HuH-7.5 (cell line): ENCODE measurements around the gene LRRC45.
"Not testable (repeated sequence)": the region's sequence is repeated elsewhere in the genome, so short reads cannot be mapped to it uniquely, and the experiment has no call there.

Source experiments
- DNase-seq: peaks from one replicate; pipeline ENCODE4 v3.0.0; 2011; ENCODE audit warnings: low spot score

LRRC45 gene

DNA sequence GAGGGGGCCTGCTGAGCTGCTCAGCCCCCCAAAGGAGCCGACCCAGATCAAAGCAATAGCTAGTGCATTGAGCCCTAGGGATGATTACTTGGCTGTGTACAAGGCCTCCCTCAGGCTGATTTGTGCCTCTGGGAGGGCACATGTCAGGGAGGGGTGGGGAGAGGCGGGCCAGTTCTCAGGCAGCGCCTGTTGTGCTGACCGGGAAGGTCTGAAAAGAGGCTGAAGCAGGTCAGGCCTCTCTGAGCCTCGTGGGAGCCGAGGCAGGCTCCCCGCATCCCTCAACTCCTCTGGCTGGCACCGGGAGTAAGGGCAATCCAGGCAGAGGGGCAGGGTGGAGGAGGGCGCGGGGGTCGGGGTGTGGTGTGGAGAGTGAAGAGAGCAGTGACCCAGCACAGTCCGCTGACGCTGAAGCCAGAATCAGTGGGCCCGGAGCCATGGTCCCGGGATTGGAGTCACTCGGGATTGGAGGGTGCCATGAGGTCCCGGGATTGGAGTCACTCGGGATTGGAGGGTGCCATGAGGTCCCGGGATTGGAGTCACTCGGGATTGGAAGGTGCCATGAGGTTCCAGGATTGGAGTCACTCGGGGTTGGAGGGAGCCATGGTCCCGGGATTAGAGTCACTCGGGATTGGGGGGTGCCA lies 11.4 kb downstream of the LRRC45 start:
- DNase-seq: no peak

DNA sequence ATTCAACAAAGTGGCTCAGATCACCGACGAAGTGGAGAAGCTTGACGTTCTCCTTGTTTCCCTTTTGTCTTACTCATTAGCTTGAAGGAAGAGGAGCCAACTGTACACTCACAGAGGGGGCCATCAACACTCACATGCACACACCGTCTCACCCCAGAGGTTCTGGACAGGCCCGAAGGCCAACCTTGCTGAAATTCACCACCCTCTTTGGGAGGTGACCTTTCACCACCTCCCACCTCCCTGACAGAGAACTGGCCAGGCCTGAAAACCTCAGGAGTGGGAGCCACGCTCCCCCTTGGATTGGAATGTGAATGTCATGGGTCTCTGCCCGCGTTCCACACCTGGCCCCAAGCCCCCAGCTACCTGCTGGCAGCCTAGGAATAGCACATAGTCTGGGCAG lies 12.4 kb downstream of the LRRC45 start:
- no peak for DNase-seq

DNA sequence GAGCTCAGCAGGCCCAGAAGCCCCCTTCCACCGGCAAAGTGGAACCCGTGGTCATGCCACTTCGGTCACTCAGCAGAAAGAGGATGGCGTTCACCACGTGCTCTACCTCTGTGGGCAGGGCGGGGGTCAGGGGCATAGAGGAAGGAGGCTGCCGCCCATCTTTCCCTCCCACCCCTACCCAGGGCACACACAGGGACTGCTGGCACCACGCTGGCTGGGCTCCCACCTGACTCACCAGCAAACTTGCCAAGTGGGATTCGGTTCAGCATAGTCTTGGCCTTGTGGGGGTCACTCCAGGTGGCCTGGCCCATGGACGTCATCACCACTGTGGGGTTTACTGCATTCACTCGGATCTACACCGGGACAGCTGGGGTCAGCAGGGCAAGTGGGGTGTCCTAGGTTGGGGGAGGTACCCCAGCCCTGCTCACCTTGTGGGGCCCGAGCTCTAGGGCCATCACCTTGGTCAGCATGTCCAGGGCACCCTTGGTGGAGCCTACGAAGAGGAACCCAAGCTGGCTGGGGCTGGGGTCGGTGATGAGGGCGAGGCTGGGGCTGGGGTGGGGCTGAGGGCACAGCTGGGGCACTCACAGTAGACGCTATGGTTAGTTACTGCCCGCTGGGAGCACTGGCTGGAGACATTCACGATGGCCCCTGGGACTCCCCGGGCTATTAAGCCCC lies 13.0 kb downstream of the LRRC45 start:
- DNase-seq: no peak

DNA sequence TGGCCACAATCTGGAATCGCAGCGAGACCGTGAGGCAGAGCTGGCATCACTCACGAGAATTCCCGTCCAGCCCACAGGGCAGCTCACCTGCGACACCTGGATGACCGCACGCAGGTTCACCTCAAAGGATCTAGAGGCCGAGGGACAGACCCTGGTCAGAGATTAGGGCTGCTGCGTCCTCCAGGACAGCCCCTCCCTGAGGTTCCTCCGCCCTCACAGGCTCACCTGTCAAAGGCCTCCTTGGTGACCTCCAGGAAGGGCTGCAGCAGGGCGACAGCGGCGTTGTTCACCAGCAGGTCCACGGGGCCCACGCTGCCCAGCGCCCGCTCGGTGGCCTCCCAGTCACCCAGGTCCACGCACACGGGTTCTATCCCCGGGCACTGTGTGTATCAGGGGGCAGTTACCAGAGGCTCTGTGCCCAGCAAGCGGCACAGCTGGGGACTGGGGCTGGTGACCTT lies 13.6 kb downstream of the LRRC45 start:
- DNase-seq: no peak

DNA sequence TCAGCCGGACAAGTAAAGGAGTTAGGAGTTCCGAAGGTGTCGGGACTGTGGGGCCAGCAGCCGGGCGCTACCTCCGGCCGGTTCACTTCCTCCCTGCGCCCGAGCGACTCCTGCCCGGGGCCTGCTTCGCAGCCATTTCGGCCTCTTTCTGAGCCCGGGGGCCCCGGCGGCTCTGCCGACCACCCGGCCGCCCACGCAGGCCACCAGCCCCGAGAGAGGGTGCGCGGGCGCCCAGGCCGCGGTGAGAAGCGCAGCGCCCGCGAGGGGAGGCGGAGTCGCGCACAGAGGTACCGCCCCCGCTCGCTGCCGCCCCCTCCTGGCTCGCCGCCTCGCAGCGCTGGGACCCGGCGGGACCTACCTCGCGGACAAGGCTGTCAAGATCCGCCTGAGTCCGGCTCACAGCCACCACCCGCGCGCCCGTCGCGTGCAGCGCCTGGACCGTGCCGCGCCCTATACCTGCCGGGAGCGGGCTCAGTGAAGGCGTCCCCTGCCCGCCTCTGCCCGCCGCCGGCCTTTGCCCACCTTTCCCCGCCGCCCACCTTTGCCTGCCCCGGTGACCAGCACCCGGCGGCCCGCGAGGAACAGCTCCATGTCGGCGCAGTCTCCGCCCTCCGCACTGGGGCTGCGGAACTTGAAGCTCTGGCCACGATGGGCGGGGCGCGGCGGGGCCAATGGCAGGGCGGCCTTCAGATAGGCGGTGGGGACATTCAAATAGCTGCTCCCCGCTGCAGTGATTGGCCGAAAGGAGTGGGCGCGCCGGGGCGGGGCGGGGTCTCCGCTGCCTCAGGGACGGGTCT lies 14.2 kb downstream of the LRRC45 start, which contains the start of gene DCXR:
Gene DCXR (minus strand): TSS at position 606 of the 797 bp plus-strand sequence. CDS start 15 bp downstream, at position 591.
- DNase-seq: peak; percentile 98

DNA sequence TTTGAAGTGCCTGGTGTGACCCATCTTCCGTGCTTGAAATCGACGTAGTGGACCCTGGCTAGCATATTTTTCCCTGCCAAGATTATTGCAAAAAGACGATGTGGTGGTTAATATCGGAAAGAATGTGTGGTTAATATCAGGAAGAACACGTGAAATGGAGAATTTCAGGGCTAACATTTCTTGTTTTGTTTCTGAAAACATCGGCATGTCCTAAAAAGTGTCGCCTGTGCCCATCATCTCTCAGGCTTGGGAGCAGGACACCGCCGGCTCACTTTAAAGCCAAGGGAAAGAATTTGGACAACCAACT lies 14.7 kb downstream of the LRRC45 start:
- DNase-seq: no peak

DNA sequence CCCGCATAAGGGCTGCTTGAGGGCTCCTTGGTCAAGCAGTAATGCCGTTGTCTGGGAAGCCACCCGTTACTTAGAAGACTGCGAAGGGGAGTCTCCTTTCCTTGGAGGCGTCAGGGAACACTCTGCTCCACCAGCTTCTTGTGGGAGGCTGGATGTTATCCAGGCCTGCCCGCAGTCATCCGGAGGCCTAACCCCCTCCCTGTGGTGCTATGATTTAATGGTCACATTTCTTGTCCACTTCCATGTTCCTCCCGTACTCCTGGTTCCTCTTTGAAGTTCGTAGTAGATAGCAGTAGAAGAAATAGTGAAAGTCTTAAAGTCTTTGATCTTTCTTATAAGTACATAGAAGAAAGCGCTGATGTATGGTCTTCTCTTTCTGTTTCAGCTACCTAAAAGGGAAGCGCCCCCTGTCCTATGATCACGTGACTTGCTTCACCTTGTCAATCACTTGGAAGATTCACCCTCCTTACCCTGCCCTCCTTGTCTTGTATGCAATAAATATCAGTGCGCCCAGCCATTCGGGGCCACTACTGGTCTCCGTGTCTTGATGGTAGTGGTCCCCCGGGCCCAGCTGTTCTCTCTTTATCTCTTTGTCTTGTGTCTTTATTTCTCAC lies 15.8 kb downstream of the LRRC45 start:
- not testable (repeated sequence) for DNase-seq

DNA sequence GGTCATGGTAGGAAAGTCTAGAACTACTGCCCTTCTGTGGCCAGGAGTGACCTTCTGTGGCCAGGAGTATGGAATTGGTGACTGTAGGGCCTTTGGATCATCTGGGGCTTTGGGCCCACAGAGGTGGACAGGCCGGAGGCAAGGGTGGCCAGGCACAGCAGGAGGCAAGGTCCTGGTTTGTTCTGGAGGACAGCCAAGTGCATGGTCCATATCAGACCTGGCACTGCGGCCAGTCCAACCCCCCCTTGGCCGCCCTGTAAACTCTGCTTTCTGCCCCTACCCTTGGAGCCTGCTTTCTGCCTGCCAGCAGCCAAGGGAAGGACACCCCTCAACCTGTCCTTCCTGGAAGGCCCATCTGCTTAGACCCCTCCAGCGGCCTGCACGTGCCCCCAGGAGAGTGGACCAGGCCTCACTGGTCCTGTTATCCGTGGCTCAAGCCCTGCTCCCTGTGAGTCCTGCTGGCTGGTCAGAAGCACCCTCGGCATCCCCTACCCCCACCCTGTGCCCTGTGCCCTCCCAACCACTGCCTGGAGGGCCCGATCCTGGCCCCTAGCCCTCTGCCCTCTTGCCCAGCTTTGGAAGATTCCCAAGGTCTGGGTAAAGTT lies 16.7 kb downstream of the LRRC45 start:
- no peak for DNase-seq

DNA sequence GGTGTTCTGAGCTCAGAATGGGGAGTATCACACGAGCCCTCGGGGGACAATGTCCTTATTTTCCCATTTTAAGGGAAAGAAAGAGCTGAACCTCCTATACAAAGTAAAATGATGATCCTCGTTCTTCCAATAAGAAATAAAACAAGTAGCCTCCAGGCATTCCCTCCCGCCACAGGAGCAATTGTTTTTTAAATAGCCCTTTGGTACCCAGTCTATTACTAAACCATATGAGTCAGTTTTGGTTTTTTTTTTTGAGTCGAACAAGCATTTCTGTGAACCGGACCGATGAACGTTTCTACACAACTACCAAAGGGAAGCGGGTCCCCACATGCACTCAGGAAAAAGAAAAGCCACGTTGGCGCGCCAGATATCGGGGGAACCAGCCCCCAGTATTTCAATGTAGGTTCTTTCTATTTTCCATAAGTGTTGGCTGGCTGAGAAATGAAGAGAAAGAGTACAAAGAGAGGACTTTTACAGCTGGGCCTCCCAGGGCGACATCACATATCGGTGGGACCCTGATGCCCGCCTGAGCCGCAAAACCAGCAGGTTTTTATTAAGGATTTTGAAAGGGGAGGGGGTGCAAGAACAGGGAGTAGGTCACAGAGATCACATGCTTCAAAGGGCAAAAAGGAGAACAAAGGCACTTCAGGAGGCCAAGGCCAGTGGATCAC lies 18.2 kb downstream of the LRRC45 start:
- no peak for DNase-seq

DNA sequence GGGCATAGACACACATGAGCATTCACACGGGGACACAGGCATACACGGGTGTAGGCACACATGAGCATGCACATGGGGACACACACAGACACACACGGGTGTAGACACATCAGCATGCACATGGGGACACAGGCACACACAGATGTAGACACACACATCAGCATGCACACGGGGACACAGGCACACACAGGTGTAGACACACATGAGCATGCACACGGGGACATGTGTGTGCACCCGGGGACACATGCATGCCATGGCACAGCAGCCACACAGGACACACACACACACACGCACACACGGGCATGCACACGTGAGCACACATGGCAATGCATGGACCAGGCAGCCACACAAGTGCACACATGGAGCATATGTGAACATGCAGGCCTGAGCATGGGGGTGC lies 19.5 kb downstream of the LRRC45 start:
- DNase-seq: no peak

DNA sequence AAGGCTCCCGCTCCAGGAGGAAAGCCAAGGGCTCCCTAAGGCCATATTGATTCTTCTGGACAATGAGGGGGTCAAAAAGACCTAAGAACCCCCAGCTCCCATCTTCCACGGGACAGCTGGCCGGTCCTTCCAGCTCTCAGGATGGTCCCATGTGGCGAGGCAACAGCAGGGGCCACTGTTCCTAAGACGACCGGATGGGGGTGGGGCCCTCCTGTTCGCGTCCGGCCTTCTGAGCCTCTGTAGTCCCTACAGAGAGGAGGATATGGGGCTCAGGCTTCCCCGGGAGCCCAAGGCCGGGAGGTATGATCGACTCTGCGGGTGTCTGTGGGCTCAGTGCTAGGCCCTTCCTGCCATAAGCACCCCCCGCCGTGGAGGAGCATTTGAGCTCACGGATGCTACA lies 20.4 kb downstream of the LRRC45 start:
- DNase-seq: no peak

DNA sequence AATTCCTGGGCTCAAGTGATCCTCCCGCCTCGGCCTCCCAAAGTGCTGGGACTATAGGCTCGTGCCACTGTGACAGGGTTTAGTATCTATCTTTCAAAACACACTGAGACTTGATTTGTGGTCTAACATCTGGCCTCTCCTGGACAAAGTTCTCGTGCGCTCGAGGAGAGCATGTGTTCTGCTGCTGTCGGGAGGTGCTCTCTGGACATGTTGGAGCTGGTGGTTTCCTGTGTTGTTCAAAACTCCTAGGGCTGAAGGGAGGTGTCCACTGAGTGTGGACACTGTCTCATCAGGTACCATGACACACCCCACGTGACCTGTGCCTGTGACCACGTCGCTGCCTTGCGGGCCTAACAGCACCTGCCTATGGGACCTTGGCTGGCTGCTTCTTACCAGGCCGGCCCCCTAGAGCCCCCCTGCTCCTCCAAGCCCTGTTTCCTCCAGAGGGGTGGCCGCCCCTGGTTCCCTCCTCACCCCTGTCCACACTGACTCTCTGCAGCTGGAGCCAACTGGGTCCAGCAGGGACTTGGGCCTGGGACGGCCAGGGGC lies 22.9 kb downstream of the LRRC45 start:
- no peak for DNase-seq

DNA sequence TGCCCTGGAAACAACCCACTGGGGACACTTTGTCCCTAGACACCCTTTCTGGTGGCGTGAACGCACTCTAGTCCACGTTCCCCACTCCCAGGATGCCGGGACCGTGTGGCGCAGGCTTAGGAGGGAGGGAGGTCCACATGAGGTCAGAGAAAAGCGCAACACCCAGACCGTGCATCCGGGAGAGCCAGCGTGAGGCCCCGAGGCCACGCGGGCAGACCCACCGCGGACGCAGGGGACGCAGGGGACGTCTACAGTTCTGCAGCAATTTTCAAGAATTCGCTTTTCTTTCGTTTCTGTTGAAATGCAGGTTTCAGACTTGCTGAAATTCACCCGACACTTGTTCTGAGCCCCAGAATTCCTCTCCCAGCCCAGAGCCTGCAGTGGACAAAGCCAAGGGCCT lies 23.8 kb downstream of the LRRC45 start:
- no peak for DNase-seq

DNA sequence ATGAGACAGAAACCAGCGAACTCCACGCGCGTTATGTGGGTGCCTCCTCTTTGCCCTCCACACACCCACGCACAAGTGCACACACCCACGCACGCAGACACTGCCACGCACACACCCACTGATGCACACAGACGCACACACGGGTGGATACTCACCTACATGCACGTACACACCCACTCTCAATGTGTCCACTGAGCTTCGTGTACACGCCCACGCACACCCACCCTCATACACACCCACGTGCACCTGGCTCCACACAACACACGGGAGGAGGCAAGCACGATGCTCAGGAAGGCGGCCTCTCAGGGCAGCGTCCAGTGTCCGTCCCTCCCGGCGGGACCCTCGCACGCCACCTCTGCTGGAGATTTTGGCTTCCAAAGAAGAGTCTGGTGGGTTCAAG lies 24.3 kb downstream of the LRRC45 start:
- no peak for DNase-seq

DNA sequence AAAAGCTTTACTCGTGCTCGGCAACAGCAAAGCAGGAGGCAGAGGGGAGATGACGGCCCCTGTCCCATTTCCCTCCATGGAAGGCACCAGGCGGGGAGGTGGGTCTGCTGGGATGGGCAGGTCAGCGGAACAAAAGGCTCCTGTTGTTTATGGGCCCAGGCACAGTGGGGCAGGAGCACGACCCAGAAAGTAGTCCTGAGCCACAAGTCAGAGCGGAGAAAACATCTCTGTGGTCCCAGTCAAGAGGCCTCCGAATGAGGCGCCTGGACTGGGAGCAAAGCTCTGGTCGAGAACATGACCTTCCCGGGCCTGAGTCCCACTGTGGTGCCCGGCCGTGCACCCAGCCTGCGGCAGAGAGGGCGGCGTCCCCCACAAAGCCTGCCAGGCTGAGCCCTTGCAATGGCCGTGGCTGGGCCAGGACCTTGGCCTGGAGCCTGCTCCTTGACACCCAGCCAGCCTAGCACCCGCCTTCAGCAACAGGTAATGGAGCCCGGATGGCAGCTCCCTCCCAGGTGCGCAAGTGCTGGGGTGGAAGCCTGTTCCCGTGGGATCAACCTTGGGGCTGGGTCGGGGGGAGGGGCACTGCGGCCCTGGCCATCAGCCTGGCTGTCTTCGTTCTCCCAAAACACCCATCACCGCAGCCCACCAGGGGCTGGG lies 24.9 kb downstream of the LRRC45 start:
- no peak for DNase-seq

DNA sequence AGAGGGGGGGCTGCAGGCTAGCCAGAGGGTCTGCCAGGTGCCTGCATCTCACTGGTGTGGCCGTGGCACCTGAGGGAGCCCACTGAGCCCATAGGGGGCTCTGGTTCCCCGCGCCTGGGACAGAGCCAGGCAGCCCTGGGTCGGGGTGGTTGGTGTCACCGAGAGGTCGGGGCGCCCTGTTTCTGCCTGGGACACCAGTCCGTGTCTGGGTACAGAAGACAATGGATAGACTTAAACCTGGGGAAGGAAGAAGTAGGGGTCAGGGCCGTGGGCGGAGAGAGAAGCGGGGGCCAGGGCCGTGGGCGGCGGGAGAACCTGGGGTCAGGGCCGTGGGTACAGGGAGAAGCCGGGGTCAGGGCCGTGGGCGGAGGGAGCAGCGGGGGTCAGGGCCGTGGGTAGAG lies 25.5 kb downstream of the LRRC45 start:
- no peak for DNase-seq

DNA sequence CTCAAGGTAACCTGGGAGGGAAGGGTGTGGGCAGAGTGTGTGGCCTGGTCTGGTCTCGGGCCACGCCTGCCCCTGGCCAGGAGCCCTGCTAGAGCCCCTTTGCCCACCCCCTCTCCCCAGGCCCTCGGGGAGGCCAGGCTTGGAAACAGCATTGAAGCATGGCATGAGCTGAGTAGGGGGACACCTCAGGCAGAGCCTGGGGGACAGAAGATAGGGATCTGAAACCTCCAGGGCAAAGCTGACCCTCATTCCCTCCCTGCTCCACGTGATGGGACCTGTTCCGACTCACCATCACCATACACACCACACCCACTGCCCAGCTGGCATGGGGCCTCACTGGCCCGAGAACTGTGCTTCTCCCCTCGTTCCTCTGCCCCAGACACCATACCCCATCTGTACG lies 26.0 kb downstream of the LRRC45 start:
- no peak for DNase-seq

DNA sequence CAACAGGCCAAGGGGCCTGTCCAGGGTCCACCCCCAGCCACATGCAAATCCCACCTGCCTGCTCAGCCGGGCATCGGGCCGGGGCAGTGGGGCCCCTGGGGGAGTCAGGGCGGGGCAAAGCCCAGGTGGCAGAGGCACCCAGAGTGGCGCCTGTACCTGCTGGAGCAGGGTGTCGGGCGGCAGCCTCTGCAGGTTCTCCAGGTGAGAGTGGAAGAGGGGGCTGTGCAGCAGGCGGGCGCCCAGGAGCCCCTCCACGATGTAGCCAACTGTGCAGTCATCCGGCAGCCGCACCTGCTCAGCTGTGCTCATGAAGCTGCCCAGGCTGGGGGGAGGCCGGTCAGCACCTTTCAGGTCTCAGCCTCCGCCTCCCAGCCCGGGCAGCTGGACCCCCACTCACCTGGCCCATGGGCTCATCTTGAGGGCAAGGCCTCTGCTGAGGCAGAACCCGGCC lies 26.4 kb downstream of the LRRC45 start:
- no peak for DNase-seq

DNA sequence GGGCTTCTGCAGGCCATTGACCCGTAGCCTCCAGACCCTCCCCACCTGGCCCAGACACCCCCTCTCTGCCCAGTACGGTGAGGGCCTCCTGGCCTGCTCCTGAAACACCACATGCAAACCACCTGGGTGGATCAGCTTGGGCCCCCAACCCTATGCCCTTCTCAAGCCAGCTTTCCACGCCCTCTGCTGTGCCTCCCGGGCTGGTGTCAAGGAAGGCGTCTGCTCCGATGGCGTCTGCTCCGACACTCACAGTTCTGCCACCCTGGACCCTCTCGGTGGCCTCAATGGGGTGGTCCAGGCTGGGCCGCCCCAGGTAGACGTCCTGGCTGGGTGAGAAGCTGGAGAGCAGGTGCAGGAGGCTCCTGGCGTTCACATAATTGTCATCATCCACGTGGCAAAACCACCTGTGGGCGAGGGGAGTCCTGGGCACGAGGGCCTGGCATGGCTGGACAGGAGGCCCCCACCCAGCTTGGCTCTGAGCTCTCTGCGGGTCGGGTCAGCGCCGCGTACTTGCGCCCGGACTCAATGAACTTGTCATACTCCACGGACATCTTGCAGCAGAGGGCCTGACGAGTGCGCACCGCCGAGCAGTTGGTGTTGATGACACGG lies 27.2 kb downstream of the LRRC45 start:
- DNase-seq: no peak
